Tibial nerve (tissue), 3 donors: ENCODE results near the gene MARF1.

ENCODE experiments used
- CTCF ChIP-seq, 5 experiments: fragments of 200-600 bp in 3 of 5; fragments of 450-650 bp in 2 of 5; sonication (generic) in 3 of 5; IDR thresholded peaks; one replicate each; pipeline ENCODE4 v1.5.1; 2016 to 2019; ENCODE audit warnings: antibody characterized with exemption in 5 of 5, mild to moderate bottlenecking in 3 of 5, moderate library complexity in 2 of 5
- POLR2A ChIP-seq, 2 donors: fragments of 450-650 bp; IDR thresholded peaks; one replicate each; pipeline ENCODE4 v1.6.1; 2017; ENCODE audit warnings: antibody characterized with exemption in 2 of 2, mild to moderate bottlenecking in 2 of 2, moderate library complexity in 2 of 2

GRCh38 chr16:15606518-15607220 lies 36.3 kb downstream of the MARF1 start:
- TF ChIP-seq CTCF (IDR thresholded peaks at IDR 0.05) (no peak), POLR2A (IDR thresholded peaks at IDR 0.05) (no peak)
